PC-9 (cell line): Measurements from ENCODE around the gene WBP11.

Experiments used
- CTCF ChIP-seq: fragments of 200-600 bp; sonication (generic); conservative IDR thresholded peaks from 2 replicates; pipeline ENCODE4 v1.6.1; 2017; ENCODE audit warnings: mixed run types, antibody characterized with exemption, mild to moderate bottlenecking, moderate library complexity
- EZH2 ChIP-seq: fragments of 200-600 bp; sonication (generic); IDR thresholded peaks from 2 replicates; pipeline ENCODE4 v1.8.0; 2017; ENCODE audit warnings: antibody characterized with exemption, low read depth

GRCh38 chr12:14784471-14784870 lies 18.8 kb downstream of the WBP11 start:
- TF ChIP-seq CTCF: no peak
- TF ChIP-seq EZH2: no peak
